ENCODE measurements around the gene RPL29. TPM values are rescaled to one million over a fixed set of nuclear protein-coding genes. Genes with fewer than 3 reads are reported as not detected.
"Not testable (repeated sequence)": the region's sequence is repeated elsewhere in the genome, so short reads cannot be mapped to it uniquely, and the experiment has no call there.

RPL29 gene
- total RNA-seq, 1 donor from 2014 or later, result 925 TPM

GRCh38 chr3:52036829-52037228 is 41.1 kb upstream of the RPL29 start:
- Mint-ChIP-seq H3K27me3 (ENCODE audit: unreplicated experiment) (peaks cover 3% of the 10 kb centered on the region), H3K4me3 (ENCODE audit: unreplicated experiment) (no peak overlapping the region), H3K4me1 (ENCODE audit: unreplicated experiment) (peaks cover 7% of the 10 kb centered on the region), H3K36me3 (ENCODE audit: low read depth, unreplicated experiment) (no peaks in the 10 kb centered on the region), H3K27ac (ENCODE audit: unreplicated experiment) (no peak overlapping the region), H3K9me3 (ENCODE audit: unreplicated experiment) (no peaks in the 10 kb centered on the region)
- TF ChIP-seq, protein P1, sequence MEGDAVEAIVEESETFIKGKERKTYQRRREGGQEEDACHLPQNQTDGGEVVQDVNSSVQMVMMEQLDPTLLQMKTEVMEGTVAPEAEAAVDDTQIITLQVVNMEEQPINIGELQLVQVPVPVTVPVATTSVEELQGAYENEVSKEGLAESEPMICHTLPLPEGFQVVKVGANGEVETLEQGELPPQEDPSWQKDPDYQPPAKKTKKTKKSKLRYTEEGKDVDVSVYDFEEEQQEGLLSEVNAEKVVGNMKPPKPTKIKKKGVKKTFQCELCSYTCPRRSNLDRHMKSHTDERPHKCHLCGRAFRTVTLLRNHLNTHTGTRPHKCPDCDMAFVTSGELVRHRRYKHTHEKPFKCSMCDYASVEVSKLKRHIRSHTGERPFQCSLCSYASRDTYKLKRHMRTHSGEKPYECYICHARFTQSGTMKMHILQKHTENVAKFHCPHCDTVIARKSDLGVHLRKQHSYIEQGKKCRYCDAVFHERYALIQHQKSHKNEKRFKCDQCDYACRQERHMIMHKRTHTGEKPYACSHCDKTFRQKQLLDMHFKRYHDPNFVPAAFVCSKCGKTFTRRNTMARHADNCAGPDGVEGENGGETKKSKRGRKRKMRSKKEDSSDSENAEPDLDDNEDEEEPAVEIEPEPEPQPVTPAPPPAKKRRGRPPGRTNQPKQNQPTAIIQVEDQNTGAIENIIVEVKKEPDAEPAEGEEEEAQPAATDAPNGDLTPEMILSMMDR (IDR thresholded peaks at IDR 0.05; ENCODE audit: unreplicated experiment), result no peak
- no peak for DNase-seq (ENCODE audit: low spot score)

DNA sequence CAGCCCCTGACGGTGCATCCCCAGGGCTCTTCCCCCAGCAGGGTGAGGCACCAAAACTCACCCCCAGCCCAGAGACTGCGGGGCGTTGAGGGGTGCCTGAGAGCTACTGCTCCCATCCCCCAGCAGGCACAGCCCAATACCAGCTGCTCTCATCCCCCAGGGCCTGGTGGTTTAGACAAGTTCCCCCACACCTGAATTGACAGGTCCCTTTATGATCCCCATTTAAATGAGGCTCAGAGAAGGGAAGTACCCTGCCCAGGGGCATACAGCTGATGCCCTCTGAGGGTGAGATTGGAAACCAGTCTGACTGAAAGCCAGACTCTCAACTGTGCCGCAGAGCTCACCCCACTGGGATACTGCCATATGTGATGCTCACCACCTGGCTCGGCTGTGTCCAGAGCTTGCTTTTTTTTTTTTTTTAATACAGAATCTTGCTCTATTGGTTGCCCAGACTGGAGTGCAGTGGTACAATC is 40.6 kb upstream of the RPL29 start:
- TF ChIP-seq, protein P1 (IDR thresholded peaks at IDR 0.05; ENCODE audit: unreplicated experiment), result no peak
- Mint-ChIP-seq H3K36me3 (ENCODE audit: low read depth, unreplicated experiment) (no peaks in the 10 kb centered on the region), H3K4me1 (ENCODE audit: unreplicated experiment) (peaks cover 7% of the 10 kb centered on the region), H3K4me3 (ENCODE audit: unreplicated experiment) (no peak overlapping the region), H3K9me3 (ENCODE audit: unreplicated experiment) (no peaks in the 10 kb centered on the region), H3K27ac (ENCODE audit: unreplicated experiment) (no peak overlapping the region), H3K27me3 (ENCODE audit: unreplicated experiment) (peaks cover 3% of the 10 kb centered on the region)
- DNase-seq (ENCODE audit: low spot score), result no peak

GRCh38 chr3:52034651-52035050 is 39.0 kb upstream of the RPL29 start:
- TF ChIP-seq, protein P1 (IDR thresholded peaks at IDR 0.05; ENCODE audit: unreplicated experiment), result no peak
- Mint-ChIP-seq H3K36me3 (ENCODE audit: low read depth, unreplicated experiment) (no peaks in the 10 kb centered on the region), H3K27ac (ENCODE audit: unreplicated experiment) (no peak overlapping the region), H3K4me1 (ENCODE audit: unreplicated experiment) (peaks cover 5% of the 10 kb centered on the region), H3K4me3 (ENCODE audit: unreplicated experiment) (no peak overlapping the region), H3K27me3 (ENCODE audit: unreplicated experiment) (peaks cover 6% of the 10 kb centered on the region), H3K9me3 (ENCODE audit: unreplicated experiment) (no peaks in the 10 kb centered on the region)
- no peak for DNase-seq (ENCODE audit: low spot score)

- peaks cover 6% of the 10 kb centered on the region for H3K27me3 Mint-ChIP-seq (ENCODE audit: unreplicated experiment)
- DNase-seq (ENCODE audit: low spot score), result no peak
- H3K36me3 Mint-ChIP-seq (ENCODE audit: low read depth, unreplicated experiment), result no peaks in the 10 kb centered on the region
- H3K27ac Mint-ChIP-seq (ENCODE audit: unreplicated experiment), result no peak overlapping the region
- no peak overlapping the region for H3K4me3 Mint-ChIP-seq (ENCODE audit: unreplicated experiment)
- TF ChIP-seq, protein P1 (IDR thresholded peaks at IDR 0.05; ENCODE audit: unreplicated experiment), result no peak
- peaks cover 3% of the 10 kb centered on the region for H3K4me1 Mint-ChIP-seq (ENCODE audit: unreplicated experiment)
- no peaks in the 10 kb centered on the region for H3K9me3 Mint-ChIP-seq (ENCODE audit: unreplicated experiment)
Observed at GRCh38 chr3:52034212-52034611, 38.5 kb upstream of the RPL29 start.

DNA sequence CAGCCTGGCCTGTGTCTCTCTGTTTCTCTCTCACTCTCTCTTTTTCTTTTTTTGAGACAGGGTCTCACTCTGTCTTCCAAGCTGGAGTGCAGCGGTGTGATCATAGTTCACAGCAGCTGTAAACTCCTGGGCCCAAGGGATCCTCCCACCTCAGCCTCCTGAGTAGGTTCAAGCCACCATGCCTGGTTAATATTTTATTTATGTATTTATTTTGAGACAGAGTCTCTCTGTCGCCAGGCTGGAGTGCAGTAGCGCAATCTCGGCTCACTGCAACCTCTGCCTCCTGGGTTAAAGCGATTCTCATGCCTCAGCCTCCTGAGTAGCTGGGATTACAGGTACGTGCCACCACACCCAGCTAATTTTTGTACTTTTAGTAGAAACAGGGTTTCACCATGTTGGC is 38.1 kb upstream of the RPL29 start:
- not testable (repeated sequence) for H3K27me3 Mint-ChIP-seq (ENCODE audit: unreplicated experiment); DNase-seq (ENCODE audit: low spot score); H3K27ac Mint-ChIP-seq (ENCODE audit: unreplicated experiment); H3K4me1 Mint-ChIP-seq (ENCODE audit: unreplicated experiment); H3K36me3 Mint-ChIP-seq (ENCODE audit: low read depth, unreplicated experiment); H3K9me3 Mint-ChIP-seq (ENCODE audit: unreplicated experiment); H3K4me3 Mint-ChIP-seq (ENCODE audit: unreplicated experiment)
